ENCODE data around the gene HEPACAM2.

The HEPACAM2 gene

DNA sequence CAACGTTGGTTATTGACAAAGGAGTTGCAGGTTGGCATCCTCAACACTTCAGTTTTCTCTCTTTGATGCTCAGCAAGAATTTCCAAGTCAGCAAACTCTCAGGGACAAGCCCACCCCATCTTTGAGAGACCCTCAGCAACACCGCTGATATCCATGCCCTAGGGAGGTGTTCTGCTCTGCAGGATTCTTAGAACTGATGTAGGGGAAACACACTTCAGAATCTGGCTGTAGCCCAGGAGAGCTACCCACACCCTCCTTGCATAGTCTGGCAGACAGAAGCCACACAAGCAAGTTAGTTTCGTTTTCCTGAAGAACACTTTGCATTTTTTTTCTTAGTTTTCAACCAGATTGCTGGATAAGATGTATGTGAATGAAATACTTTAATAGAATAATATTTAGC lies 78.9 kb downstream of the HEPACAM2 start:
- peak in 1 of 2 donors; percentile 11 for DNase-seq (ENCODE audit: low read depth in 2 of 2)

DNA sequence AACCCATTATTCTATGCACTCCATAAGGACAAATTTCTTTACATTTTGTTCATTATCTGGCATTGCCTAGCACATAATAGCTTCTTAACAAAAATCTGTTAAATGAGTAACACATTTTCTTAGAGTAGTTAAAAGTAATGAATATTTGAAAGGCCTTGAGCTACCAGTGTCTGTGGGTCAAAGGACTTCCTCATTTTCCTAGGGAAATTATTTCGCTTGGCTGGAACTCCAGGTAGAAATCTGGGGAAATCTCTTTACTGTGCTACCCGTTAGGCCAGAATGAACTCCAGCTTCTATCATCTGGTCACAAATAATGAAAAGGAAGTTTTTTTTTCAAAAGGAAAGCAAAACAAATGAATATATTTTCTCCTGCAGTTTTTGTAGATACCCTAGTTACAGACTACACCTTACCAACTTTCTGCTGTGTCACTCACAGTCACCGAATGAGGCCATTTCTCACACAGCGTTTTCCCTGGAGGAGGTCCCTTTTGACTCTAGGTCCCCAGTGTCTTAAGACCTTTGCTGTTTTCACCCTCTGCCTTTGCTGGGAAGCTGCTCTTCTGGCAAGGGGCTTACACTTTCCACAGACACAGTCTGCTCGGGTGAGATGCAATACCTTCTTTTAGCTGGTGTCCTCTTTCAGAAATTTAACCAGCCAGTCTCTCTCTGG lies 79.7 kb downstream of the HEPACAM2 start:
- no peak for DNase-seq (ENCODE audit: low read depth in 2 of 2)

DNA sequence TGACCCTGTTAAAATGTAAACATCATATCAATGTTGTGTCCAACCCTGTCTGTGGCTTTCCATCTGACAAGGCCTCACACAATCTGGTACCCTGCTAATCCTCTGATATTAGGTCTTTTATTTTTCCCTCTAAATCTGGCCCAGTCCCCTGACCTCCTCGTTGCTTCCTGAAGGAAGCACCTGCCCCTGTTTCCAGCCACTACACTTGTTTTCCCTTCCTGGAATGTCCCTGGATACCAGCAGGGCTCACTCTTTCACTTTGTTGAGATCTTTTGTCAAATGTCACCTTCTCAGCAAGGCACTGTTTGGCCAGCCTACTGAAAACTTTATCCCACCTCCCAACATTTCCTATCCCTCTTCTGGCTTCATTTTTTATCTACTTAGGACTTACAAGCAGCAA lies 80.2 kb downstream of the HEPACAM2 start:
- DNase-seq (ENCODE audit: low read depth in 2 of 2) = no peak

DNA sequence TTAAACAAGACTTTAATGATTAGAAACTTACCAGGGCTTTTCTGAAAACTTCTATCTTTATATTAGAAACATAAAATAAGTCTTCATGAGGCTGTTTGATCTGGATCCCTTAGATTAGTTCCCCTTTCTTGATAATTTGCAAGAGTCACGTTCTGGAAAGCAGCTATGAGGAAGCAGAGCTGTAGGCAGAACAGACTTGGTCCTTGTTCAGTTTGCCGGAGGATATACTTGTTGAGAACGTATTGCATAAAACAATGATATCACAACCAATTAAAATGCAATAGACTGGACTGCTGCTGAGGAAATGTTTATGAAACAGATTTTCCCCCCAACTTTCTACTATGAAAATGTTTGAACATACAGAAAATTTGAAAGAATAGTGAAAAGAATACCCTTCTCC lies 80.9 kb downstream of the HEPACAM2 start:
- DNase-seq (ENCODE audit: low read depth in 2 of 2) = no peak

DNA sequence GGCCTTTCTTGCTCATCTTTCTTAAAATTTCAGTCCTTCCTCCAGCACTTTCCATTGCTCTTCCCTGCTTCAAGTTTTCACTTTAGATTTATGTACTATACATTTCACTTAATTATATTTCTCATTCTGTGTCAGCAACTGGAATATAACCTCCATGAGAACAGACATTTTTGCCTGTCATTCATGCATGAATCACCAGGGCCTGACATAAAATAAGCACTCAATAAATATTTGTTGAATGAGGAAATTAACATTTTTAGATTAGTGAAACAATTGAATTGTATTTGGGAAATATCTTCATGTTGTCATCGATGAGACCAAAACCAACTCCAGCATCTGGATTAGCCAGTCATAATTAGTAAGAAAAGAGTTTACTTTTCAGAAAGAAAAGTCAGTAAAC lies 84.1 kb downstream of the HEPACAM2 start:
- DNase-seq (ENCODE audit: low read depth in 2 of 2) = no peak

DNA sequence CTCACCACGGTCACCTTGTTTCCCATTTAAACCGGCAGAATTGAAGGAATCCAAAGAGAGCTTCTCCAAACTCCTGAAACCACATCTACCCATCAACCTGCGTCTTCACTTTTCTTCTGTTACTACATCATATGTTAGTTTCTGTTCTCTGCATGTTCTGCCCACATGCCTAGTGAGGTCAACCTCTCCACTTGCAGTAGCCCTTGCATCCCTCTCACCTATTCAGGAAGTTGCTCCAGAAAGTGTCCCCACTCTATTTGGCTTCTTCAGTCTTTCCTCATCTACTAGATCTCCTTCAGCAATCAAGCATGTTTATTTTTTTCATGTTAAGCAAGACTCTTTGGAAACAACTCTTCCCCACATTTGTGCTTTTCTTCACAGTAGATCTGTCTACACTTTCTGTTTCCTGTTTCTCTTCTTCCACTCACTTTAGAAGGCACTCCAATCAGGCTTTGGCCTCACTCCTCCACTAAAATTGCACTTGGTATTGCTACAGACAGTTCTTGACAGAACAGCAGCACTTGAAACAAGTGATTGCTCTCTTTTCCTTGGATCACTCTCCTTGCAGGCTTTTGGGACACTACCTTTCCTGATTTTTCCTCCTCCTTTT lies 85.6 kb downstream of the HEPACAM2 start:
- no peak for DNase-seq (ENCODE audit: low read depth in 2 of 2)

DNA sequence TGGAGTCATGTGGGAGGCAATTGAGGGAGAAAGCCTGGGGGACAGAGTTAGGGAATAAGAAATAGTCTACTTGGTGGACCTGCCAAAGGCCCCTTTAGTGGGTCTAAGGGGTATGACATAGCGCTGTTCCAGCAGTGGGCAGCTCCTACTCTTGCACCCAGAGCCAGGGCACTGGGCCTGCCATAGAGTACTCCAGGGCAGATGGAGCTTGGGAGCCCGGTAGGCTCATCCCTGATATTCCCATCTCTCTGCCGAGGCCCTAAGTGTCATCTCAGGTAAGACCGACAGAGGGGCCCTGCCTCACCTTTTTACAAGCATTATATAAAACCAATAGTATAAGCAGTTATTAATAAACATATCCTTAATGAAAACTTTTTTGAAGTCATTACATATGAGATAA lies 87.7 kb downstream of the HEPACAM2 start:
- DNase-seq (ENCODE audit: low read depth in 2 of 2) = no peak

All from stimulated activated CD8-positive, alpha-beta memory T cell treated with anti-CD3 and anti-CD28 coated beads, Interleukin-15, amount 100 ng/mL, for 4 hours (primary cell).